MM.1S (cell line): ENCODE data around the gene SLC8A3.
A peak's percentile ranks its signal among the peaks of the same experiment; 100 is the strongest.

ENCODE experiments used
- DNase-seq: peaks from one replicate; pipeline ENCODE4 v3.0.0-alpha.2; 2015
- H2AFZ ChIP-seq: fragments of 300-600 bp; sonication (generic); 2 replicates; pipeline ENCODE4 v1.6.0; 2016; ENCODE audit warnings: antibody characterized with exemption, low read length
- H3F3A ChIP-seq: fragments of 300-600 bp; sonication (generic); 2 replicates; pipeline ENCODE4 v1.6.1; 2016; ENCODE audit warnings: mild to moderate bottlenecking, antibody characterized with exemption, low read length, moderate library complexity, mixed read lengths; ENCODE audit not compliant: insufficient read depth
- H3K27ac ChIP-seq: fragments of 300-600 bp; sonication (generic); 2 replicates; pipeline ENCODE4 v1.5.1; 2016; ENCODE audit warnings: mild to moderate bottlenecking, low read length
- H3K27me3 ChIP-seq: fragments of 300-600 bp; sonication (generic); replicated peaks from 2 replicates; pipeline ENCODE4 v1.6.0; 2016; ENCODE audit warnings: low read length; ENCODE audit not compliant: insufficient read depth
- H3K36me3 ChIP-seq: fragments of 300-600 bp; sonication (generic); replicated peaks from 2 replicates; pipeline ENCODE4 v1.6.1; 2016; ENCODE audit warnings: mild to moderate bottlenecking, low read length, mixed read lengths; ENCODE audit not compliant: insufficient read depth
- H3K4me1 ChIP-seq: fragments of 300-600 bp; sonication (generic); 2 replicates; pipeline ENCODE4 v1.6.1; 2016; ENCODE audit warnings: low read length, mixed read lengths
- H3K4me2 ChIP-seq: fragments of 300-600 bp; sonication (generic); 2 replicates; pipeline ENCODE4 v1.6.0; 2016; ENCODE audit warnings: low read depth, low read length
- H3K4me3 ChIP-seq: fragments of 300-600 bp; sonication (generic); 2 replicates; pipeline ENCODE4 v1.5.1; 2016; ENCODE audit warnings: low read length, mixed read lengths
- H3K79me2 ChIP-seq: fragments of 300-600 bp; sonication (generic); 2 replicates; pipeline ENCODE4 v1.6.1; 2016; ENCODE audit warnings: mixed run types, low read length, mixed read lengths
- H3K9ac ChIP-seq: fragments of 300-600 bp; sonication (generic); 2 replicates; pipeline ENCODE4 v1.6.1; 2016; ENCODE audit warnings: low read length, mixed read lengths
- H3K9me2 ChIP-seq: fragments of 300-600 bp; sonication (generic); replicated peaks from 2 replicates; pipeline ENCODE4 v1.6.1; 2016; ENCODE audit warnings: mild to moderate bottlenecking, low read length, mixed read lengths; ENCODE audit not compliant: insufficient read depth
- H3K9me3 ChIP-seq: fragments of 300-600 bp; sonication (generic); replicated peaks from 2 replicates; pipeline ENCODE4 v1.6.1; 2016; ENCODE audit warnings: mild to moderate bottlenecking, low read length, mixed read lengths; ENCODE audit not compliant: insufficient read depth
- H4K20me1 ChIP-seq: fragments of 300-600 bp; sonication (generic); 2 replicates; pipeline ENCODE4 v1.6.1; 2016; ENCODE audit warnings: mild to moderate bottlenecking, low read length, moderate library complexity, mixed read lengths; ENCODE audit not compliant: insufficient read depth
- CTCF ChIP-seq: fragments of 300-600 bp; sonication (generic); IDR thresholded peaks from 2 replicates; pipeline ENCODE4 v1.5.1; 2016; ENCODE audit warnings: antibody characterized with exemption, low read length, mixed read lengths
- EZH2 ChIP-seq: fragments of 300-600 bp; sonication (generic); optimal IDR thresholded peaks from 2 replicates; pipeline ENCODE3; 2017; ENCODE audit warnings: low read depth, mild to moderate bottlenecking, antibody characterized with exemption, low read length, mixed read lengths
- EZH2phosphoT487 ChIP-seq: fragments of 300-600 bp; sonication (generic); IDR thresholded peaks from 2 replicates; pipeline ENCODE4 v1.6.1; 2018; ENCODE audit warnings: antibody characterized with exemption, low read length

SLC8A3 gene

DNA sequence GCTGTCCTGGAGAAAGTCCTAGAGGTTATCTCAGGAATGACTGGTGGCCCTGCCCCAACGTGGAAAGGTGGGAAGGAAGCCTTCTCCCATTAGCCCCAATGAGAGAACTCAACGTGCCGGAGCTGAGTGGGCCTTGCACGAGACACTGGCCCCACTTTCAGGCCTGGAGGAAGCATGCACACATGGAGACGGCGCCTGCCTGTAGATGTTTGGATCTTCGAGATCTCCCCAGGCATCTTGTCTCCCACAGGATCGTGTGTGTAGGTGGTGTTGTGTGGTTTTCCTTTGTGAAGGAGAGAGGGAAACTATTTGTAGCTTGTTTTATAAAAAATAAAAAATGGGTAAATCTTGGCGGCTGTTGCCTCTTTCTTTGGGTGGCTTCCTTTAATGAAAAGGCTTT is 156.7 kb downstream of the SLC8A3 start:
- no peaks in the 10 kb centered on the region for H3K27me3 ChIP-seq
- H3K9me2 ChIP-seq, result no peaks in the 10 kb centered on the region
- no peak overlapping the region for H3K4me2 ChIP-seq
- no peaks in the 10 kb centered on the region for H3K4me1 ChIP-seq
- H3K9me3 ChIP-seq, result no peaks in the 10 kb centered on the region
- H3K27ac ChIP-seq, result no peak overlapping the region
- no peaks in the 10 kb centered on the region for H4K20me1 ChIP-seq
- H3K36me3 ChIP-seq, result no peaks in the 10 kb centered on the region
- no peaks in the 10 kb centered on the region for H3F3A ChIP-seq
- no peaks in the 10 kb centered on the region for H3K79me2 ChIP-seq
- no peak for DNase-seq
- H3K4me3 ChIP-seq, result no peak overlapping the region
- no peak for TF ChIP-seq EZH2
- no peak for TF ChIP-seq EZH2phosphoT487
- TF ChIP-seq CTCF, result no peak
- H3K9ac ChIP-seq, result no peak overlapping the region
- no peak overlapping the region for H2AFZ ChIP-seq

DNA sequence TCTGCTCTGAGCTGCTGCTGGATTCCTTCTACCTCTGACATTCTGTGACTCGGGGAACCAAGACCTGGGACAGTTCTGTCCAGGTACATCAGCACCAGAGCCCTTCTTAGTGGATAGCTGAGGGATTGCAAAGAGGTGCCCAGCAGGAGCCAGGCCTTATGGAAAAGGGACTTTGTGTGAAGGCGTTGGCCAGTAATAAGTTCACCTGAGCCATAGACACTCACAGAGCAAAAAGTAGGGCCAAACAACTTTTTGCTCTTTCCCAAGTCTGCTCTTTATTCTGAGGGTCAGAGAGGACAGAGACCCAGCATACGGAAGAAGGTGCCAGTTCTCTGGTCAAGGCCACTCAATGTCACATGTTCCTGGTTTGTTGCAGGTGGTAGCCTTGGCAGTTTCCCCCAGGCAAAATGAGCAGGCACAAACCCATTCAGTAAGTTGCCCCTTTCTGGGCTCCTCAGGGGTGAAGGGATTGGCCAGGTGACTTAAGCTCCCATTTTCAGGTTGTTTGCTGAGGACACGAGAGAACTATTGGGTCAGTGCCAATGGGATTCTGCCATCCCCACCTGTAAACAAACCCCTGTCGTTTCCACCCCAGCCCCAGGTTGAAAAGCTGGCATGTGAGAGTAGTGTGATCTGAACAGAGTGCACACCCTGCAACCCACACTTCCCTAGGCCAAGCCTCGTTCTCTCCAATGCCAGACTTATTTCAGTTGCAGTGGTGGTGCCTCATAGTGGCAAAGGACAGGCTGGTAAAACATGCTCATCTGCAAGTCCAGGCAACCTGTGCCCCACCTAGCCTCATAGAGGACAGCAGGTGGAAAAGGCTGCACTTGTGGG is 159.2 kb downstream of the SLC8A3 start:
- Histone ChIP-seq H3K4me1 (no peaks in the 10 kb centered on the region), H3K4me2 (no peak overlapping the region), H4K20me1 (no peaks in the 10 kb centered on the region), H3K79me2 (no peaks in the 10 kb centered on the region), H2AFZ (no peak overlapping the region), H3K9me2 (no peaks in the 10 kb centered on the region), H3K27ac (no peak overlapping the region), H3F3A (no peaks in the 10 kb centered on the region), H3K4me3 (no peak overlapping the region), H3K36me3 (no peaks in the 10 kb centered on the region), H3K27me3 (no peaks in the 10 kb centered on the region), H3K9me3 (no peaks in the 10 kb centered on the region), H3K9ac (no peak overlapping the region)
- no peak for TF ChIP-seq EZH2phosphoT487
- TF ChIP-seq EZH2, result no peak
- no peak for TF ChIP-seq CTCF
- no peak for DNase-seq

DNA sequence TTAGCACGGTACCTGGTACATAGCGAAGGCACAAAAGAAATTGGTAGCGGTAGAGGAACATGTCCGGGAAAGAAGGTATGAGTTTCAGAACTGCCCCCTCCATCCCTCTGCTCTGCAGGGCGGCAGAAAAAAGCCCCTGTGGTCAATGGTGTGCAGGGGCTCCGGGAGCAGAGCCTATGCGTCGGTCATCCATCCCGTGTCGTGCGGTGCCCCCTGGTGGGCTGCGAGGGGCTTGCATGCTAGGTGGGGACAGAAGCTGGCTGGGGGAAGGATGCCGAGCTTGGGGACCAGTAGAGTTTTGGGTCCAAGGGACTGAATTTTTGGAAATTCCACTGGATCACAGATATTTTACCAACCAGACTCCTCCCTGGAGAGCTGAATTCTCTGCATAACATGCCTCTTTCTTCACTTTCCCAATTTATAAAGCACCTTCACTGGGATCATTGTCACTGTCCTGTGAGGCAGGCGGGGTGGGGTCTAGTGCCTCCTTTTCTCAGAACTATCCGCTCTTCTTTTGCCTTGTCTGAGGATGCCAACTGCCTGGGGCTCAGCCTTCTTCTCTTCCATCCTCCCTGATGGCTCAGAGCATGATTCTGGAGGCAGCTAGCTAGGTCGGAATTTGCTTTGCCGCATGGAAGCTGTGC is 160.8 kb downstream of the SLC8A3 start:
- no peak overlapping the region for H3K4me2 ChIP-seq
- H3F3A ChIP-seq, result no peaks in the 10 kb centered on the region
- H3K9me3 ChIP-seq, result no peaks in the 10 kb centered on the region
- H3K36me3 ChIP-seq, result no peaks in the 10 kb centered on the region
- TF ChIP-seq EZH2 (no peak), CTCF (peak; percentile 64), EZH2phosphoT487 (no peak)
- H2AFZ ChIP-seq, result no peak overlapping the region
- no peak overlapping the region for H3K4me3 ChIP-seq
- no peaks in the 10 kb centered on the region for H3K4me1 ChIP-seq
- peak; percentile 18 for DNase-seq
- no peaks in the 10 kb centered on the region for H3K79me2 ChIP-seq
- H3K27ac ChIP-seq, result no peak overlapping the region
- H3K9ac ChIP-seq, result no peak overlapping the region
- no peaks in the 10 kb centered on the region for H3K27me3 ChIP-seq
- H4K20me1 ChIP-seq, result no peaks in the 10 kb centered on the region
- no peaks in the 10 kb centered on the region for H3K9me2 ChIP-seq
